GM12878 (cell line): ENCODE results near the gene GPR152.

Experiments used
- CEBPB ChIP-seq, 2 experiments: fragments of 150-350 bp in 1 of 2; IDR thresholded peaks; 2 replicates each; pipeline ENCODE4 v1.6.1; 2012 to 2014; ENCODE audit warnings: low read depth in 2 of 2, low read length in 2 of 2, borderline replicate concordance in 1 of 2, inconsistent platforms in 1 of 2
- CTCF ChIP-seq, 3 experiments: IDR thresholded peaks in 2 of 3; conservative IDR thresholded peaks in 1 of 3; 2 replicates each; pipeline ENCODE4 v1.5.1; 2011; ENCODE audit warnings: low read depth in 3 of 3, low read length in 3 of 3, mild to moderate bottlenecking in 3 of 3, control low read depth in 2 of 3, moderate library complexity in 2 of 3, inconsistent platforms in 1 of 3, mixed read lengths in 1 of 3; ENCODE audit not compliant: control insufficient read depth in 2 of 3, insufficient read depth in 1 of 3; ENCODE audit errors: extremely low read depth in 1 of 3
- EZH2 ChIP-seq: IDR thresholded peaks from 2 replicates; pipeline ENCODE4 v1.6.1; 2012; ENCODE audit warnings: low read depth, mild to moderate bottlenecking, control low read depth, inconsistent platforms, low read length, borderline replicate concordance; ENCODE audit not compliant: control insufficient read depth
- POLR2A ChIP-seq: IDR thresholded peaks from 2 replicates; pipeline ENCODE4 v1.6.1; 2011; ENCODE audit warnings: low read depth, mild to moderate bottlenecking, low read length
- SIN3A ChIP-seq: IDR thresholded peaks from 2 replicates; pipeline ENCODE4 v1.6.1; 2012; ENCODE audit warnings: low read depth, low read length, improper control_type of control experiment
- SMAD1 ChIP-seq: fragments of 450-650 bp; IDR thresholded peaks from 2 replicates; pipeline ENCODE4 v1.6.1; 2018; ENCODE audit warnings: mild to moderate bottlenecking, low read depth; ENCODE audit not compliant: partially characterized antibody
- SMC3 ChIP-seq: IDR thresholded peaks from 2 replicates; pipeline ENCODE4 v1.6.1; 2011; ENCODE audit warnings: low read length, improper control_type of control experiment, borderline replicate concordance
- SREBF2 ChIP-seq: IDR thresholded peaks from 2 replicates; pipeline ENCODE4 v1.6.1; 2012; ENCODE audit warnings: mild to moderate bottlenecking, low read length
- USF1 ChIP-seq: IDR thresholded peaks from 2 replicates; pipeline ENCODE4 v1.6.1; 2011; ENCODE audit warnings: borderline replicate concordance, low read depth, mild to moderate bottlenecking, moderate library complexity, mixed read lengths, low read length; ENCODE audit not compliant: insufficient read depth; ENCODE audit errors: extremely low read length
- YY1 ChIP-seq: IDR thresholded peaks from 2 replicates; pipeline ENCODE4 v1.6.1; 2011; ENCODE audit warnings: low read depth, mild to moderate bottlenecking, low read length
- ZNF274 ChIP-seq: IDR thresholded peaks from one replicate; pipeline ENCODE4 v1.8.0; 2011; ENCODE audit not compliant: insufficient read length, insufficient read depth

GRCh38 chr11:67413266-67413849 is 39.2 kb downstream of the GPR152 start:
- TF ChIP-seq POLR2A (no peak), CEBPB (IDR thresholded peaks at IDR 0.05; ENCODE audit: borderline replicate concordance in 1 of 2, low read depth in 2 of 2, low read length in 2 of 2) (no peak), ZNF274 (no peak), CTCF (IDR thresholded peaks at IDR 0.05 in 2 of 3, conservative IDR thresholded peaks at IDR 0.05 in 1 of 3; ENCODE audit: control insufficient read depth in 2 of 3, extremely low read depth in 1 of 3, insufficient read depth in 1 of 3, low read depth in 3 of 3, low read length in 3 of 3) (no peak), EZH2 (no peak), SMAD1 (no peak), SIN3A (no peak), SREBF2 (no peak), SMC3 (no peak), YY1 (no peak), USF1 (no peak)
